GM13977 (cell line): ENCODE data around the gene PIP5K1A.
"Not testable (repeated sequence)": the region's sequence is repeated elsewhere in the genome, so short reads cannot be mapped to it uniquely, and the experiment has no call there.

Source experiments
- DNase-seq: peaks from one replicate; pipeline ENCODE4 v3.0.0; 2012; ENCODE audit warnings: low spot score
- in situ Hi-C: fragments of 300-500 bp; cut with MboI; formaldehyde crosslinking; loops from one replicate; pipeline ENCODE4 v1.12.0; 2022; ENCODE audit warnings: low sequenced_read_pairs, low pct_unique_long_range_greater_than_20kb, mixed read lengths, inconsistent platforms; ENCODE audit not compliant: unreplicated experiment
- TF ChIP-seq, protein P1 (sequence below): IDR thresholded peaks from 2 replicates; pipeline ENCODE4 v1.5.1; 2012; ENCODE audit warnings: mild to moderate bottlenecking, control low read depth; ENCODE audit not compliant: insufficient read depth; ENCODE audit errors: extremely low read depth, missing control alignments

PIP5K1A gene

GRCh38 chr1:151266821-151267220 is 68.5 kb downstream of the PIP5K1A start:
- TF ChIP-seq, protein P1, sequence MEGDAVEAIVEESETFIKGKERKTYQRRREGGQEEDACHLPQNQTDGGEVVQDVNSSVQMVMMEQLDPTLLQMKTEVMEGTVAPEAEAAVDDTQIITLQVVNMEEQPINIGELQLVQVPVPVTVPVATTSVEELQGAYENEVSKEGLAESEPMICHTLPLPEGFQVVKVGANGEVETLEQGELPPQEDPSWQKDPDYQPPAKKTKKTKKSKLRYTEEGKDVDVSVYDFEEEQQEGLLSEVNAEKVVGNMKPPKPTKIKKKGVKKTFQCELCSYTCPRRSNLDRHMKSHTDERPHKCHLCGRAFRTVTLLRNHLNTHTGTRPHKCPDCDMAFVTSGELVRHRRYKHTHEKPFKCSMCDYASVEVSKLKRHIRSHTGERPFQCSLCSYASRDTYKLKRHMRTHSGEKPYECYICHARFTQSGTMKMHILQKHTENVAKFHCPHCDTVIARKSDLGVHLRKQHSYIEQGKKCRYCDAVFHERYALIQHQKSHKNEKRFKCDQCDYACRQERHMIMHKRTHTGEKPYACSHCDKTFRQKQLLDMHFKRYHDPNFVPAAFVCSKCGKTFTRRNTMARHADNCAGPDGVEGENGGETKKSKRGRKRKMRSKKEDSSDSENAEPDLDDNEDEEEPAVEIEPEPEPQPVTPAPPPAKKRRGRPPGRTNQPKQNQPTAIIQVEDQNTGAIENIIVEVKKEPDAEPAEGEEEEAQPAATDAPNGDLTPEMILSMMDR: no peak
- in situ Hi-C loops: no loop called here
- no peak for DNase-seq

- TF ChIP-seq, protein P1: no peak
- no peak for DNase-seq
- in situ Hi-C loops: no loop called here
These were observed 69.4 kb downstream of the PIP5K1A start for GRCh38 chr1:151267760-151268159.

GRCh38 chr1:151273924-151274466 is 75.6 kb downstream of the PIP5K1A start:
- TF ChIP-seq, protein P1: no peak
- no peak for DNase-seq
- in situ Hi-C loops: no loop called here

GRCh38 chr1:151275341-151275740 is 77.0 kb downstream of the PIP5K1A start:
- DNase-seq, in situ Hi-C loops: not testable (repeated sequence)

DNA sequence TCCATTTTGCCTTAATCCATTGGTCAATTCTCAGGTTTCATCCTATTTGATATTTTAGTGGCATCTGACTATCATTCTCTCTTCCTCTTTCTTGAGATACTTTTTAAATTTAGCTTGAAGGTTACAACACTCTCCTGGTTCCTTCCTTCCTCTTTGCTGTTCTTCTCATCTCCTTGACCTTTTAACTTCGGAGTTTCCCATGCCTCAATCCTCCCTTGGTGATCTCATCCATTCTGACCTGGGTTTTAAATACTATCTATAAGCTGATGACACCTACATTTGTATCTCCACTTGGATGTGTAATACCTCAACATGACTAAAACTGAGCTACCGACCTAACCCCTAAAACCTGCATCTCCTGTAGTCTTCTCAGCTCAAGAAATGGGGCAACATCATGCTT is 78.9 kb downstream of the PIP5K1A start:
- DNase-seq: no peak
- in situ Hi-C loops: no loop called here

GRCh38 chr1:151281225-151281968 is 83.0 kb downstream of the PIP5K1A start:
- TF ChIP-seq, protein P1: no peak
- in situ Hi-C loops: no loop called here
- peak; percentile 90 for DNase-seq

More for the DNA sequence above, 78.9 kb downstream of the PIP5K1A start:
- TF ChIP-seq, protein P1: no peak
